Smooth muscle cell (in vitro differentiated cells): ENCODE data around the gene AUTS2. TPM values are rescaled to one million over a fixed set of nuclear protein-coding genes. Genes with fewer than 3 reads are reported as not detected.

ENCODE experiments used
- DNase-seq: peaks from one replicate; lab custom pipeline; 2025; ENCODE audit not compliant: unreplicated experiment; lab: John Stamatoyannopoulos, UW
- H2AFZ ChIP-seq: fragments of 200-600 bp; sonication (generic); 2 replicates; pipeline ENCODE4 v1.6.0; 2016; ENCODE audit warnings: antibody characterized with exemption, low read depth, mild to moderate bottlenecking
- H3F3A ChIP-seq: fragments of 200-600 bp; sonication (generic); 2 replicates; pipeline ENCODE4 v1.6.0; 2017; ENCODE audit warnings: antibody characterized with exemption, low read depth
- H3K27ac ChIP-seq: fragments of 200-600 bp; sonication (generic); 2 replicates; pipeline ENCODE4 v1.5.1; 2016; ENCODE audit warnings: low read depth, mild to moderate bottlenecking
- H3K27me3 ChIP-seq: fragments of 200-600 bp; sonication (generic); 2 replicates; pipeline ENCODE4 v1.6.1; 2016; ENCODE audit warnings: low read depth, mild to moderate bottlenecking
- H3K36me3 ChIP-seq: fragments of 200-600 bp; sonication (generic); 2 replicates; pipeline ENCODE4 v1.5.1; 2016; ENCODE audit warnings: low read depth
- H3K4me1 ChIP-seq: fragments of 200-600 bp; sonication (generic); 2 replicates; pipeline ENCODE4 v1.5.1; 2016; ENCODE audit warnings: low read depth
- H3K4me2 ChIP-seq: fragments of 200-600 bp; sonication (generic); 2 replicates; pipeline ENCODE4 v1.6.0; 2016; ENCODE audit warnings: mild to moderate bottlenecking
- H3K4me3 ChIP-seq: fragments of 200-600 bp; sonication (generic); 2 replicates; pipeline ENCODE4 v1.5.1; 2016; ENCODE audit warnings: mild to moderate bottlenecking
- H3K79me2 ChIP-seq: fragments of 200-600 bp; sonication (generic); 2 replicates; pipeline ENCODE4 v1.6.0; 2016; ENCODE audit warnings: low read depth, mild to moderate bottlenecking
- H3K9ac ChIP-seq: fragments of 200-600 bp; sonication (generic); 2 replicates; pipeline ENCODE4 v1.6.0; 2016; ENCODE audit warnings: low read depth
- H3K9me3 ChIP-seq: fragments of 200-600 bp; sonication (generic); replicated peaks from 2 replicates; pipeline ENCODE4 v1.5.1; 2016; ENCODE audit warnings: low read depth
- H4K20me1 ChIP-seq: fragments of 200-600 bp; sonication (generic); 2 replicates; pipeline ENCODE4 v1.6.0; 2016; ENCODE audit warnings: low read depth
- CTCF ChIP-seq: fragments of 200-600 bp; sonication (generic); IDR thresholded peaks from 2 replicates; pipeline ENCODE4 v1.5.1; 2017; ENCODE audit warnings: borderline replicate concordance, mild to moderate bottlenecking, antibody characterized with exemption; ENCODE audit not compliant: insufficient read depth, poor library complexity, severe bottlenecking
- WGBS: methylation state at CpG from one replicate; pipeline ENCODE4 v1.1.7; 2016; ENCODE audit warnings: low lambda C conversion rate; 5-methylcytosine and 5-hydroxymethylcytosine counted together
- polyA plus RNA-seq: library from polyadenylated mRNA; unstranded; fragments of >200 nt; fragmentation: Nextera tagmentation; extraction: Ambion mirVana; gene quantifications from 2 replicates; pipeline ENCODE4 v1.2.1, GENCODE V29; 2016
- total RNA-seq: library from RNA; depleted of rRNA; stranded (reverse); fragments of >200 nt; gene quantifications from 2 replicates; pipeline ENCODE4 v1.2.3, GENCODE V29; 2014

The AUTS2 gene
- total and polyA plus RNA-seq, 2 experiments from 2014 or later = 6.5 to 8.6 TPM

GRCh38 chr7:69839782-69840181 is 241.5 kb downstream of the AUTS2 start:
- Histone ChIP-seq H3K4me2 (peak overlapping the region; percentile 77), H4K20me1 (peaks cover 56% of the 10 kb centered on the region), H3K9ac (no peak overlapping the region), H3F3A (no peaks in the 10 kb centered on the region), H2AFZ (no peak overlapping the region), H3K4me1 (peaks cover 23% of the 10 kb centered on the region), H3K9me3 (no peaks in the 10 kb centered on the region), H3K36me3 (no peaks in the 10 kb centered on the region), H3K79me2 (no peaks in the 10 kb centered on the region), H3K4me3 (no peak overlapping the region), H3K27me3 (peaks cover 5% of the 10 kb centered on the region), H3K27ac (no peak overlapping the region)
- no peak for DNase-seq
- no peak for TF ChIP-seq CTCF
- WGBS = 69% methylated on average over 2 of the region's 2 CpGs

- DNase-seq = no peak
- Histone ChIP-seq H4K20me1 (peaks cover 54% of the 10 kb centered on the region), H2AFZ (no peak overlapping the region), H3F3A (no peaks in the 10 kb centered on the region), H3K9ac (no peak overlapping the region), H3K27ac (no peak overlapping the region), H3K4me3 (no peak overlapping the region), H3K27me3 (peaks cover 5% of the 10 kb centered on the region), H3K79me2 (no peaks in the 10 kb centered on the region), H3K36me3 (no peaks in the 10 kb centered on the region), H3K9me3 (no peaks in the 10 kb centered on the region), H3K4me2 (peak overlapping the region; percentile 77), H3K4me1 (peaks cover 23% of the 10 kb centered on the region)
- no peak for TF ChIP-seq CTCF
- WGBS = 15% methylated on average over 3 of the region's 3 CpGs
Measured at GRCh38 chr7:69840248-69840647, 242.0 kb downstream of the AUTS2 start.

- no peaks in the 10 kb centered on the region for H3F3A ChIP-seq
- WGBS = 94% methylated on average over 2 of the region's 2 CpGs
- H3K4me1 ChIP-seq = peaks cover 14% of the 10 kb centered on the region
- no peak overlapping the region for H3K4me2 ChIP-seq
- no peak overlapping the region for H2AFZ ChIP-seq
- no peaks in the 10 kb centered on the region for H3K9me3 ChIP-seq
- peaks cover 5% of the 10 kb centered on the region for H3K27me3 ChIP-seq
- no peak for DNase-seq
- H3K36me3 ChIP-seq = no peaks in the 10 kb centered on the region
- H3K4me3 ChIP-seq = no peak overlapping the region
- peaks cover 65% of the 10 kb centered on the region for H4K20me1 ChIP-seq
- no peak overlapping the region for H3K9ac ChIP-seq
- H3K27ac ChIP-seq = no peak overlapping the region
- TF ChIP-seq CTCF = no peak
- H3K79me2 ChIP-seq = no peaks in the 10 kb centered on the region
Measured at GRCh38 chr7:69843653-69844052, 245.4 kb downstream of the AUTS2 start.

DNA sequence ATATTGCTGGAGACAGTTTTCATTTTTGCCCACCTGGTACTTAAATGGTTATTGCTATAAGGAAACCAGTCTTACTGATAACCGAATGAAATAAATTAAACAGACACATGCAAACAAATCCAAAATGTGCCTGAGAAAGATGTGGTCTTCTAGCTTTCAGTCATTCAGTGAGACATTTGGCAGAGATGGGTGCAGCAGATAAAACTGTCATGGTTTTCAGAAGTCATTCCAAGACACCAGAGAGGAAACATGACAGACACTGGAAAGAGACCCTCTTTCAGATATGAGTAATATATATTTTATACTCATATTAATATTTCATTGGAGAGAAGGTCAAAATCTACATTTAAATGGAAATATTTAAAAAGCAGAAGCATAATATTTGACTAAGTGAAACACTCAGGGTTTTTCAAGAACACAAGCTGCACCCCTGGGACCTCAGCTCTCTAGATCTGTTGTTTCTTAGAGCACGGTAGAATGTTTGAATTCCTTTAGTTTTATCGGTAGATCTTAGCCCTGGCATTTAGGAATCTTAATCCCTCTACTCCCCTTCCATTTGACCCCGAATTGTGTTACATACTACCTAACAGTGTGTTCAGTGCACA is 246.1 kb downstream of the AUTS2 start:
- H3K9me3 ChIP-seq = no peaks in the 10 kb centered on the region
- WGBS = 73% methylated on average over 4 of the region's 4 CpGs
- H2AFZ ChIP-seq = no peak overlapping the region
- no peaks in the 10 kb centered on the region for H3K36me3 ChIP-seq
- H3K9ac ChIP-seq = no peak overlapping the region
- no peaks in the 10 kb centered on the region for H3F3A ChIP-seq
- peaks cover 5% of the 10 kb centered on the region for H3K27me3 ChIP-seq
- TF ChIP-seq CTCF = no peak
- DNase-seq = no peak
- peaks cover 13% of the 10 kb centered on the region for H3K4me1 ChIP-seq
- H3K4me3 ChIP-seq = no peak overlapping the region
- H4K20me1 ChIP-seq = peaks cover 60% of the 10 kb centered on the region
- H3K4me2 ChIP-seq = no peak overlapping the region
- H3K27ac ChIP-seq = no peak overlapping the region
- H3K79me2 ChIP-seq = no peaks in the 10 kb centered on the region
